Gastrocnemius medialis (tissue), 4 donors: ENCODE data around the gene FAM217A. TPM values are rescaled to one million over a fixed set of nuclear protein-coding genes. Genes with fewer than 3 reads are reported as not detected.

Source experiments
- ATAC-seq, 2 donors: fragments of 150-250 bp; one replicate each; pipeline ENCODE4 v1.9.1; 2016
- DNase-seq, 2 donors: peaks; one replicate each; pipeline ENCODE4 v3.0.0-alpha.2; 2019
- H3K27ac ChIP-seq, 4 donors: fragments of 200-600 bp; sonication (generic); 1 replicate in 1 of 4; 2 replicates in 3 of 4; pipeline ENCODE4 v1.5.1; 2016 to 2018; ENCODE audit warnings: mild to moderate bottlenecking in 2 of 4, moderate library complexity in 1 of 4
- H3K27me3 ChIP-seq, 3 donors: fragments of 200-600 bp; sonication (generic) in 2 of 3; 1 replicate in 1 of 3; 2 replicates in 2 of 3; pipeline versions ENCODE4 v1.5.1 to v1.6.0; 2016 to 2019; ENCODE audit warnings: mild to moderate bottlenecking in 1 of 3, moderate library complexity in 1 of 3
- H3K36me3 ChIP-seq, 2 donors: fragments of 200-600 bp; sonication (generic) in 1 of 2; one replicate each; pipeline ENCODE4 v1.5.1; 2017 to 2018
- H3K4me1 ChIP-seq, 2 donors: fragments of 200-600 bp; sonication (generic) in 1 of 2; one replicate each; pipeline ENCODE4 v1.5.1; 2016 to 2017; ENCODE audit warnings: mild to moderate bottlenecking in 2 of 2
- H3K4me3 ChIP-seq, 4 donors: fragments of 200-600 bp; sonication (generic) in 3 of 4; 1 replicate in 1 of 4; 2 replicates in 3 of 4; pipeline ENCODE4 v1.5.1; 2016 to 2019; ENCODE audit warnings: mild to moderate bottlenecking in 2 of 4
- H3K9me3 ChIP-seq, 3 donors: fragments of 200-600 bp; sonication (generic) in 2 of 3; 1 replicate in 1 of 3; 2 replicates in 2 of 3; pipeline ENCODE4 v1.5.1; 2016 to 2019
- CTCF ChIP-seq, 5 experiments: fragments of 450-650 bp in 3 of 5; fragments of 200-600 bp in 2 of 5; sonication (generic) in 2 of 5; IDR thresholded peaks in 4 of 5; conservative IDR thresholded peaks in 1 of 5; 1 replicate in 4 of 5; 2 replicates in 1 of 5; pipeline ENCODE4 v1.5.1; 2016 to 2019; ENCODE audit warnings: antibody characterized with exemption in 5 of 5, mild to moderate bottlenecking in 3 of 5, moderate library complexity in 3 of 5
- POLR2A ChIP-seq, 2 donors: fragments of 450-650 bp; IDR thresholded peaks; one replicate each; pipeline ENCODE4 v1.6.1; 2017; ENCODE audit warnings: antibody characterized with exemption in 2 of 2, mild to moderate bottlenecking in 2 of 2, moderate library complexity in 2 of 2
- in situ Hi-C, 4 donors: fragments of 200-750 bp; cut with MboI; loops; one replicate each; pipeline versions ENCODE4 v1.15.0 to v1.8.0; 2017; ENCODE audit warnings: low sequenced_read_pairs in 4 of 4
- intact Hi-C: fragments of 100-400 bp; cut with DNase I; formaldehyde crosslinking; loops from one replicate; pipeline ENCODE4 v1.15.1; 2023; ENCODE audit warnings: low total_unique reads
- total RNA-seq, 4 donors: library from RNA; depleted of rRNA; stranded (reverse); fragments of >200 nt; gene quantifications; one replicate each; pipeline versions ENCODE4 v1.1.0 to v1.2.3, GENCODE V29; 2016

FAM217A gene
- total RNA-seq, 4 donors from 2014 or later = not detected

GRCh38 chr6:4125500-4125899 lies 46.6 kb upstream of the FAM217A start:
- peaks cover 0 to 99% of the 10 kb centered on the region in 2 donors for H3K36me3 ChIP-seq
- TF ChIP-seq POLR2A (IDR thresholded peaks at IDR 0.05) = no peak
- no peak for TF ChIP-seq CTCF (IDR thresholded peaks at IDR 0.05 in 4 of 5, conservative IDR thresholded peaks at IDR 0.05 in 1 of 5)
- in situ Hi-C loops = loop anchor here in 1 of 4 donors (25.0 kb wide), 1 partner anchor 388 kb away; no protein-coding TSS in a partner anchor
- H3K4me3 ChIP-seq = no peak overlapping the region
- no peak for DNase-seq
- H3K4me1 ChIP-seq = peaks cover 0 to under 1% of the 10 kb centered on the region in 2 donors
- no peaks in the 10 kb centered on the region for H3K27me3 ChIP-seq
- ATAC-seq = no peak
- H3K9me3 ChIP-seq = no peaks in the 10 kb centered on the region
- intact Hi-C loops = no loop called here
- peak overlapping the region in 2 of 4 donors; percentile 18 to 27 for H3K27ac ChIP-seq

DNA sequence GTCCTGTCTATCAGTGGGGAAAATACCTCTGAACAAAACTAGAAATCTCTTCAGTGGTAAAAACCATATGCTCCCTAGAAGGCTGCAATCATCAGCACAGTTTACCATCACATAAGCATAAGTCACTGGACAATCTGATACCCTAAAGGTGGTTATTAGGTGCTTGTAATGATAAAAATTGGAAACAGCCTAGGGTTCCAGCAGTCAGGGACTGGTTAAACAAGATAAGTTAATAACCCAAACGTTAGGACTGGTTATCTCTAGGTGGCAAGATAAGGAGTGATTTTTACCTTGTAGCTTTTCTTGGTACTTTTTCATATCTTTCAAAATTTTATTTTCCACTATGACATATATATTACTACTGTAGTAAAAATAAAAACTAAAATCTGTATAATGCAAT lies 45.4 kb upstream of the FAM217A start:
- H3K27me3 ChIP-seq = no peaks in the 10 kb centered on the region
- ATAC-seq = no peak
- in situ Hi-C loops = no loop called here
- no peak overlapping the region for H3K27ac ChIP-seq
- peaks cover 6 to 99% of the 10 kb centered on the region in 2 donors for H3K36me3 ChIP-seq
- H3K9me3 ChIP-seq = no peaks in the 10 kb centered on the region
- no peak for DNase-seq
- no peak overlapping the region for H3K4me3 ChIP-seq
- no peaks in the 10 kb centered on the region for H3K4me1 ChIP-seq
- TF ChIP-seq POLR2A (IDR thresholded peaks at IDR 0.05) = no peak
- TF ChIP-seq CTCF (IDR thresholded peaks at IDR 0.05 in 4 of 5, conservative IDR thresholded peaks at IDR 0.05 in 1 of 5) = no peak
- intact Hi-C loops = no loop called here

- Histone ChIP-seq H3K9me3 (no peaks in the 10 kb centered on the region), H3K36me3 (peaks cover 6 to 65% of the 10 kb centered on the region in 2 donors), H3K4me3 (no peak overlapping the region), H3K27ac (peak overlapping the region in 1 of 4 donors; percentile 7), H3K27me3 (no peaks in the 10 kb centered on the region), H3K4me1 (peaks cover 12 to 15% of the 10 kb centered on the region in 2 donors)
- in situ Hi-C loops = no loop called here
- DNase-seq (no peak), ATAC-seq (no peak)
- TF ChIP-seq CTCF (IDR thresholded peaks at IDR 0.05 in 4 of 5, conservative IDR thresholded peaks at IDR 0.05 in 1 of 5) (no peak), POLR2A (IDR thresholded peaks at IDR 0.05) (no peak)
- intact Hi-C loops = no loop called here
These were observed 36.8 kb upstream of the FAM217A start for GRCh38 chr6:4115741-4116140.

DNA sequence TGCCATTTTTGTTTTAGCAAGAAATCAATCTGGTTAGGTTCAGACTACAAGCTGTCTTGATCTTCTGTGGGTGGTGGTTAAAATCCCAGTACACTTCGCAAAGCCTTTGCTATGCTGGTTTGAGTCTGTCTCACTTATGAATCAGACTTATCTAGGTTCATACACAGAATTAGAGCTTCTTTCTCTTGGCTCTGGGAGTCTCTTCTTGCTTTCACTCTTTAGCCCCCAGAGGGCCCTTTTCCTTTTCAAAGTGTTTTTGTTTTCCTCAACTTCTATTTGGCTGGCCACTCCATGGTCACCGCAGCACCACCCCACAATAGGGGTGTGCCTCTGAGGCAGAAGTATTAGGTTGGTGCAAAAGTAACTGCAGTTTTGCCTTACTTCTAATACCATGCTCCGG lies 35.2 kb upstream of the FAM217A start:
- Histone ChIP-seq H3K36me3 (peaks cover 0 to 49% of the 10 kb centered on the region in 2 donors), H3K27ac (peak overlapping the region; percentile 54 to 65 (median 58)), H3K27me3 (no peaks in the 10 kb centered on the region), H3K4me1 (peaks cover 24 to 28% of the 10 kb centered on the region in 2 donors), H3K4me3 (no peak overlapping the region), H3K9me3 (no peaks in the 10 kb centered on the region)
- ATAC-seq = no peak
- intact Hi-C loops (loop anchor here (5.0 kb wide), 1 partner anchor 92 kb away; a partner anchor contains a TSS), in situ Hi-C loops (no loop called here)
- DNase-seq = no peak
- TF ChIP-seq POLR2A (IDR thresholded peaks at IDR 0.05) = no peak
- no peak for TF ChIP-seq CTCF (IDR thresholded peaks at IDR 0.05 in 4 of 5, conservative IDR thresholded peaks at IDR 0.05 in 1 of 5)

- peaks cover 29 to 32% of the 10 kb centered on the region in 2 donors for H3K4me1 ChIP-seq
- peak in 1 of 2 donors; percentile 23 for DNase-seq
- in situ Hi-C loops (no loop called here), intact Hi-C loops (loop anchor here (5.0 kb wide), 1 partner anchor 91 kb away; a partner anchor contains a TSS)
- peak in 1 of 2 donors; percentile 48 for ATAC-seq
- peaks cover 0 to 44% of the 10 kb centered on the region in 2 donors for H3K36me3 ChIP-seq
- H3K27me3 ChIP-seq = no peaks in the 10 kb centered on the region
- TF ChIP-seq CTCF (IDR thresholded peaks at IDR 0.05 in 4 of 5, conservative IDR thresholded peaks at IDR 0.05 in 1 of 5) (no peak), POLR2A (IDR thresholded peaks at IDR 0.05) (no peak)
- H3K9me3 ChIP-seq = no peaks in the 10 kb centered on the region
- H3K27ac ChIP-seq = peak overlapping the region; percentile 54 to 65 (median 58)
- no peak overlapping the region for H3K4me3 ChIP-seq
These were observed 34.7 kb upstream of the FAM217A start for GRCh38 chr6:4113649-4114048.
